ENCODE data around the gene SLC4A4. TPM values are rescaled to one million over a fixed set of nuclear protein-coding genes. Genes with fewer than 3 reads are reported as not detected.

Gene SLC4A4
- total RNA-seq, 4 donors from 2014 or later = 0.42 to 1.4 (median 0.65) TPM

DNA sequence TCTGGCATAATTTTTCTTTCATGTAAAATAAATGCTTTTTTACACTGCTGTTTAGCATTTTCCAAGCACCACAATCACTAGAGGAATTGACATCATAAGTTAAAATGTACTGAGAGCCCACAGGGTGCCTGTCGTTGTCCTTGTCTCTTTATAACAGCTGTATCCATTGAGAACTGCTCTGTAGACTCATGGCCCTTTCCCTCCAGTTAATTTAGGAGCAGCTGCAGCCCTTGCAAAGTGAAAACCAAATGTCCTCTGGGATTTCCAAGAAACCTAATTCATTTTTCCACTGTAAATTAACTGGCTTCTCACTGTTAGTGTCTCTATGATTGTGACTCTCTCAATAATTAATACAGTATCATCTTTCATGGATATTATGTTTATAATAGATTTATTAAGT, 185.9 kb downstream of the SLC4A4 start:
- intact Hi-C loops (cut with DNase I; ENCODE audit: low total_unique reads) = no loop called here
- H3K9me3 ChIP-seq = no peaks in the 10 kb centered on the region
- no peak overlapping the region for H3K4me3 ChIP-seq
- no peak overlapping the region for H3K27ac ChIP-seq
- no peaks in the 10 kb centered on the region for H3K4me1 ChIP-seq
- DNase-seq = no peak
- no peaks in the 10 kb centered on the region for H3K27me3 ChIP-seq
- in situ Hi-C loops (cut with MboI; ENCODE audit: low sequenced_read_pairs in 4 of 4) = no loop called here
- no peak for TF ChIP-seq POLR2A (IDR thresholded peaks at IDR 0.05)
- TF ChIP-seq, protein P1, sequence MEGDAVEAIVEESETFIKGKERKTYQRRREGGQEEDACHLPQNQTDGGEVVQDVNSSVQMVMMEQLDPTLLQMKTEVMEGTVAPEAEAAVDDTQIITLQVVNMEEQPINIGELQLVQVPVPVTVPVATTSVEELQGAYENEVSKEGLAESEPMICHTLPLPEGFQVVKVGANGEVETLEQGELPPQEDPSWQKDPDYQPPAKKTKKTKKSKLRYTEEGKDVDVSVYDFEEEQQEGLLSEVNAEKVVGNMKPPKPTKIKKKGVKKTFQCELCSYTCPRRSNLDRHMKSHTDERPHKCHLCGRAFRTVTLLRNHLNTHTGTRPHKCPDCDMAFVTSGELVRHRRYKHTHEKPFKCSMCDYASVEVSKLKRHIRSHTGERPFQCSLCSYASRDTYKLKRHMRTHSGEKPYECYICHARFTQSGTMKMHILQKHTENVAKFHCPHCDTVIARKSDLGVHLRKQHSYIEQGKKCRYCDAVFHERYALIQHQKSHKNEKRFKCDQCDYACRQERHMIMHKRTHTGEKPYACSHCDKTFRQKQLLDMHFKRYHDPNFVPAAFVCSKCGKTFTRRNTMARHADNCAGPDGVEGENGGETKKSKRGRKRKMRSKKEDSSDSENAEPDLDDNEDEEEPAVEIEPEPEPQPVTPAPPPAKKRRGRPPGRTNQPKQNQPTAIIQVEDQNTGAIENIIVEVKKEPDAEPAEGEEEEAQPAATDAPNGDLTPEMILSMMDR (IDR thresholded peaks at IDR 0.05 in 4 of 5, conservative IDR thresholded peaks at IDR 0.05 in 1 of 5) = no peak
- H3K36me3 ChIP-seq = no peaks in the 10 kb centered on the region
- ATAC-seq = no peak

- intact Hi-C loops (cut with DNase I; ENCODE audit: low total_unique reads) (no loop called here), in situ Hi-C loops (cut with MboI; ENCODE audit: low sequenced_read_pairs in 4 of 4) (no loop called here)
- Histone ChIP-seq H3K27me3 (no peaks in the 10 kb centered on the region), H3K4me1 (no peaks in the 10 kb centered on the region), H3K9me3 (no peaks in the 10 kb centered on the region), H3K27ac (no peak overlapping the region), H3K36me3 (no peaks in the 10 kb centered on the region), H3K4me3 (no peak overlapping the region)
- TF ChIP-seq POLR2A (IDR thresholded peaks at IDR 0.05) = no peak
- TF ChIP-seq, protein P1 (IDR thresholded peaks at IDR 0.05 in 4 of 5, conservative IDR thresholded peaks at IDR 0.05 in 1 of 5) = no peak
- DNase-seq (no peak), ATAC-seq (no peak)
These were observed 188.0 kb downstream of the SLC4A4 start for GRCh38 chr4:71526637-71527406.

DNA sequence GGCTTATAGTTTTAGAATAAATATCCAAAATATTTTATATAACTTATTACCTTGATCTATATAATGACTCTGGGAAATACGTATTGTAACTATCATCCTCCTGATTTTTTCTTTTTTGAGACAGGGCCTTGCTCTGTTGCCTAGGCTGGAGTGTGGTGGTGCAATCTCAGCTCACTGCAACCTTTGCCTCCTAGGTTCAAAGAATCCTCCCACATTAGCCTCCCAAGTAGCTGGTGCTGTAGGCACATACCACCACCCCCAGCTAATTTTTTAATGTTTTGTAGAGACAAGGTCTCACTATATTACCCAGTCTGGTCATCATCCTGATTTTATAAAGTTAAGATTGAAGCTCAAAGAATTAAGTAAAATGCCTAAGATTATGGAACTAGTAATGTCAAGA, 193.6 kb downstream of the SLC4A4 start:
- no peak for ATAC-seq
- DNase-seq = no peak
- Histone ChIP-seq H3K4me3 (no peak overlapping the region), H3K36me3 (no peaks in the 10 kb centered on the region), H3K4me1 (no peaks in the 10 kb centered on the region), H3K27me3 (no peaks in the 10 kb centered on the region), H3K27ac (no peak overlapping the region), H3K9me3 (no peaks in the 10 kb centered on the region)
- intact Hi-C loops (cut with DNase I; ENCODE audit: low total_unique reads) (no loop called here), in situ Hi-C loops (cut with MboI; ENCODE audit: low sequenced_read_pairs in 4 of 4) (no loop called here)
- no peak for TF ChIP-seq POLR2A (IDR thresholded peaks at IDR 0.05)
- TF ChIP-seq, protein P1 (IDR thresholded peaks at IDR 0.05 in 4 of 5, conservative IDR thresholded peaks at IDR 0.05 in 1 of 5) = no peak

GRCh38 chr4:71533121-71533520, 194.3 kb downstream of the SLC4A4 start:
- Histone ChIP-seq H3K4me1 (no peaks in the 10 kb centered on the region), H3K36me3 (no peaks in the 10 kb centered on the region), H3K27ac (no peak overlapping the region), H3K27me3 (no peaks in the 10 kb centered on the region), H3K4me3 (no peak overlapping the region), H3K9me3 (no peaks in the 10 kb centered on the region)
- intact Hi-C loops (cut with DNase I; ENCODE audit: low total_unique reads) (no loop called here), in situ Hi-C loops (cut with MboI; ENCODE audit: low sequenced_read_pairs in 4 of 4) (no loop called here)
- TF ChIP-seq POLR2A (IDR thresholded peaks at IDR 0.05) = no peak
- TF ChIP-seq, protein P1 (IDR thresholded peaks at IDR 0.05 in 4 of 5, conservative IDR thresholded peaks at IDR 0.05 in 1 of 5) = no peak
- ATAC-seq = no peak
- no peak for DNase-seq

Measured in gastrocnemius medialis (tissue), 4 donors.